ENCODE data around the gene MRTFA. TPM values are rescaled to one million over a fixed set of nuclear protein-coding genes. Genes with fewer than 3 reads are reported as not detected.

Gene MRTFA
- total and polyA plus RNA-seq, 9 of the 15 experiments (the other 6 are each of a cell fraction or from before 2014, with no cell fraction given): 0.84 to 21.1 (median 3.7) TPM

DNA sequence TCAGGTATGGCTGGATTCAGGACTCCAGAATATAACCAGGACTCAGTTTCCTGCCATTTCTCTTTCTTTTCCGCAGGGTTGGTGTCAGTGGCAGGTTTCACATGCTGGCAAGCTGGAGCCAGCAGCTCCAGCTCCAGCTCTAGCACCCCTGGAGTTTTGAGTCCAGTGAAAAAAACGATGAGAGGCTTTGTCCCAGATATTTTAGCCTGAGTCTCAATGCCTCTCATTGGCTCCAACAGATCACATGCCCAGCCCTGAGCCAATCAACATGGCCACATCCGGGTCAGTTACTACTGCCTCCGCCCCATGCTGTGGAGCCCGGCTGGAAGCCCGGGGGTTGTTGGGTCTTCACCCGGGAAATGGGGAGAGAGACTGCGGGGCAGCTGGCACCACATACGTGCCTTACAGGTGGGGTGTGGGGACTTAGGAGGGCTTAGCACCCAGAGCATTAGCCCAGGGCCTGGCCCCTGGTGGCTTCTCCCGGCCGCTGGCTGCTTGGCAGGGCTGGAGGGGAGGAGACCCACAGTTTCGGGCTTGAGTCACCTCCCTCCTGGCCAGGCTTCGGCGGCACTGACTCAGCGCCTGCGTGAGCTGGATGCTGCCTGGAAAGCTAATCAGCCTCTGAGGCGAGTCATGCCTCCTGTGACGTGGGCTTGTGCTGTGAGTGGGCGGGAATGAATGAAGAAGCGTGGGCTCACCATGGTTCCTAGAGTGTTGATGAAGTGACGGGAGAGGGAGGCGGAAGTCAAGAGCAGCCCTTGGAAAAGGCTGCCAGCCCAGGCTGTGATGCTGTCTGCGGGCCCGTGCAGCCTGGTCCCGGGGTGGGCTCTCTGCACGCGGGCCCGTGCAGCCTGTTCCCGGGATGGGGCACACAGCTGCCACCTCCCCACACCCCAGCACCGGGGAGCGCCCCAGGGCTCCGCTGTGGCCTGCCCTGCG, 15.3 kb upstream of the MRTFA start:
- H3K9ac ChIP-seq (ENCODE audit: insufficient read depth in 1 of 2, low read depth in 2 of 2, low read length in 2 of 2): peak overlapping the region; percentile 98 to 100
- 1% methylated on average over 20 of the region's 33 CpGs for WGBS (ENCODE audit: insufficient coverage, low coverage, missing lambda C conversion rate)
- H4K20me1 ChIP-seq (replicated peaks; ENCODE audit: control insufficient read depth, insufficient read depth, low read length): no peaks in the 10 kb centered on the region
- peak overlapping the region; percentile 81 for H3K4me3 ChIP-seq
- H2AFZ ChIP-seq (ENCODE audit: low read depth, low read length): peak overlapping the region; percentile 99
- peaks cover 18 to 36% of the 10 kb centered on the region in 2 experiments for H3K4me1 ChIP-seq (replicated peaks in 1 of 2; ENCODE audit: control insufficient read depth in 2 of 2, insufficient read depth in 2 of 2, low read length in 2 of 2)
- ChIA-PET CTCF (ENCODE audit: low intra/inter-chr PET ratio) (no interaction called here), POLR2A (interaction anchor here (0.6 to 2.5 kb wide), 17 partner anchors 10 to 275 kb away, joined by 3 to 20 read pairs (median 3); partner anchors contain the start of gene MRTFA)
- H3K36me3 ChIP-seq (ENCODE audit: control insufficient read depth, insufficient read depth, low read length): no peaks in the 10 kb centered on the region
- peaks cover 8% of the 10 kb centered on the region; the same call in 2 of the 3 replicates for H3K79me2 ChIP-seq (ENCODE audit: control insufficient read depth, insufficient read depth, low read length)
- H3K4me2 ChIP-seq (ENCODE audit: insufficient read depth, low read length): peak overlapping the region; percentile 90
- DNase-seq (ENCODE audit: extremely low read depth in 1 of 4, low spot score in 3 of 4) (peak; percentile 87 to 95 (median 89)), ATAC-seq (peak; percentile 97), FAIRE-seq (peak; percentile 95)
- no peaks in the 10 kb centered on the region for H3K27me3 ChIP-seq (ENCODE audit: control insufficient read depth in 2 of 2, insufficient read depth in 2 of 2, low read length in 2 of 2)
- BruUV-seq (replicated peaks): TSS peak; percentile 90
- H3K9me3 ChIP-seq (replicated peaks; ENCODE audit: control insufficient read depth, insufficient read depth, low read depth, low read length): no peaks in the 10 kb centered on the region
- intact Hi-C loops (cut with micrococcal nuclease): loop anchor here (10.0 kb wide), 1 partner anchor 243 kb away; no protein-coding TSS in a partner anchor
- in situ Hi-C loops (cut with MboI): loop anchor here (10.0 kb wide), 1 partner anchor 243 kb away; no protein-coding TSS in a partner anchor
- H3K9me1 ChIP-seq (ENCODE audit: control insufficient read depth, insufficient read depth, low read length): no peaks in the 10 kb centered on the region
- peak overlapping the region; percentile 100 for H3K27ac ChIP-seq (ENCODE audit: extremely low read depth, low read depth, low read length)
- no peak for TF ChIP-seq RHOXF2B (CRISPR knock-in tag; conservative IDR thresholded peaks at IDR 0.05)
- 0 out of 2 replicates have a peak, but pooled peaks have one; percentile 33 for TF ChIP-seq ZNF584 (CRISPR knock-in tag; IDR thresholded peaks at IDR 0.05; ENCODE audit: low read depth)
- TF ChIP-seq CREB1 (IDR thresholded peaks at IDR 0.05): peak; percentile 82
- peak; percentile 91 for TF ChIP-seq CREB1 (CRISPR knock-in tag; IDR thresholded peaks at IDR 0.05)
- TF ChIP-seq HDAC1 (IDR thresholded peaks at IDR 0.05): peak in 1 of 2 experiments; percentile 89; a peak in 2 of 4 replicates
- TF ChIP-seq, protein P1, sequence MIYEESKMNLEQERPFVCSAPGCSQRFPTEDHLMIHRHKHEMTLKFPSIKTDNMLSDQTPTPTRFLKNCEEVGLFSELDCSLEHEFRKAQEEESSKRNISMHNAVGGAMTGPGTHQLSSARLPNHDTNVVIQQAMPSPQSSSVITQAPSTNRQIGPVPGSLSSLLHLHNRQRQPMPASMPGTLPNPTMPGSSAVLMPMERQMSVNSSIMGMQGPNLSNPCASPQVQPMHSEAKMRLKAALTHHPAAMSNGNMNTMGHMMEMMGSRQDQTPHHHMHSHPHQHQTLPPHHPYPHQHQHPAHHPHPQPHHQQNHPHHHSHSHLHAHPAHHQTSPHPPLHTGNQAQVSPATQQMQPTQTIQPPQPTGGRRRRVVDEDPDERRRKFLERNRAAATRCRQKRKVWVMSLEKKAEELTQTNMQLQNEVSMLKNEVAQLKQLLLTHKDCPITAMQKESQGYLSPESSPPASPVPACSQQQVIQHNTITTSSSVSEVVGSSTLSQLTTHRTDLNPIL (CRISPR knock-in tag; IDR thresholded peaks at IDR 0.05): no peak
- peak; percentile 15; the same call in 1 of the 2 replicates for TF ChIP-seq CC2D1A (IDR thresholded peaks at IDR 0.05)
- TF ChIP-seq, protein P2, sequence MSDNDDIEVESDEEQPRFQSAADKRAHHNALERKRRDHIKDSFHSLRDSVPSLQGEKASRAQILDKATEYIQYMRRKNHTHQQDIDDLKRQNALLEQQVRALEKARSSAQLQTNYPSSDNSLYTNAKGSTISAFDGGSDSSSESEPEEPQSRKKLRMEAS (CRISPR knock-in tag; IDR thresholded peaks at IDR 0.05): peak; percentile 91
- peak; percentile 77 for TF ChIP-seq FOS (IDR thresholded peaks at IDR 0.05; ENCODE audit: extremely low read depth, insufficient read length)
- TF ChIP-seq ILF3 (IDR thresholded peaks at IDR 0.05; ENCODE audit: borderline replicate concordance): no peak
- peak; percentile 49; the same call in 1 of the 2 replicates for TF ChIP-seq GATAD2A (IDR thresholded peaks at IDR 0.05)
- TF ChIP-seq XRCC4 (IDR thresholded peaks at IDR 0.05; ENCODE audit: extremely low read depth, insufficient read depth, insufficient read length): no peak
- TF ChIP-seq FOXK2 (conservative IDR thresholded peaks at IDR 0.05 in 1 of 2, IDR thresholded peaks at IDR 0.05 in 1 of 2; ENCODE audit: low read depth in 2 of 2): peak; percentile 39 to 55; a peak in 3 of 4 replicates
